ENCODE data around the gene CHCHD4.

- TF ChIP-seq, protein P1, sequence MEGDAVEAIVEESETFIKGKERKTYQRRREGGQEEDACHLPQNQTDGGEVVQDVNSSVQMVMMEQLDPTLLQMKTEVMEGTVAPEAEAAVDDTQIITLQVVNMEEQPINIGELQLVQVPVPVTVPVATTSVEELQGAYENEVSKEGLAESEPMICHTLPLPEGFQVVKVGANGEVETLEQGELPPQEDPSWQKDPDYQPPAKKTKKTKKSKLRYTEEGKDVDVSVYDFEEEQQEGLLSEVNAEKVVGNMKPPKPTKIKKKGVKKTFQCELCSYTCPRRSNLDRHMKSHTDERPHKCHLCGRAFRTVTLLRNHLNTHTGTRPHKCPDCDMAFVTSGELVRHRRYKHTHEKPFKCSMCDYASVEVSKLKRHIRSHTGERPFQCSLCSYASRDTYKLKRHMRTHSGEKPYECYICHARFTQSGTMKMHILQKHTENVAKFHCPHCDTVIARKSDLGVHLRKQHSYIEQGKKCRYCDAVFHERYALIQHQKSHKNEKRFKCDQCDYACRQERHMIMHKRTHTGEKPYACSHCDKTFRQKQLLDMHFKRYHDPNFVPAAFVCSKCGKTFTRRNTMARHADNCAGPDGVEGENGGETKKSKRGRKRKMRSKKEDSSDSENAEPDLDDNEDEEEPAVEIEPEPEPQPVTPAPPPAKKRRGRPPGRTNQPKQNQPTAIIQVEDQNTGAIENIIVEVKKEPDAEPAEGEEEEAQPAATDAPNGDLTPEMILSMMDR (IDR thresholded peaks at IDR 0.05) = no peak
- TF ChIP-seq POLR2A (IDR thresholded peaks at IDR 0.05) = no peak
Observed at GRCh38 chr3:14121859-14122258, 2.8 kb downstream of the CHCHD4 start.

Data from esophagus squamous epithelium (tissue), 4 donors.